Measurements from ENCODE around the gene HTATSF1.
A peak's percentile ranks its signal among the peaks of the same experiment; 100 is the strongest.

HTATSF1 gene

DNA sequence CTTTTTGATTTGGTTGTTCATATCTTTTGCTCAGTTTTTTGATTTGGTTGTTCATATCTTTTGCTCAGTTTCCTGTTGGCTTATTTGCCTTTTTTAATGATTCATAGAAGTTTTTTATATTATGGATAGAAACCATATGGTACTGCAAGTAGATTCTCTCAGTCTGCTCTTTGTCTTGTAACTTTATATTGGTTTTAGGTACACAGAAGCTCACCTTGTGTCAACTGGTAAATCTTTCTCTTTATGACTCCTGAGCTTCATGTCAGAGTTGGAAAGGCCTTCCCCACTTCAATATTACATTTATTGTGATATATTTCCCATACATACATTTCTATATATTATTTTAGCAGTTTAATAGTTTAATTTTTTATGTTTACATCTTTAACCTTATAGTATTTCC, 26.4 kb downstream of the HTATSF1 start:
- no peaks in the 10 kb centered on the region for H3K27me3 ChIP-seq (ENCODE audit: insufficient read depth, low read length)
- H3K79me1 ChIP-seq (ENCODE audit: low read length), result no peaks in the 10 kb centered on the region
- no peak overlapping the region for H3K27ac ChIP-seq (ENCODE audit: low read depth, low read length)
- no peak overlapping the region for H3K4me3 ChIP-seq (ENCODE audit: low read depth, low read length)
- H3K23ac ChIP-seq (ENCODE audit: low read length), result no peak overlapping the region
- no peak overlapping the region for H4K8ac ChIP-seq (ENCODE audit: low read depth, low read length)
- H4K91ac ChIP-seq (ENCODE audit: low read depth, low read length), result no peak overlapping the region
- no peak overlapping the region for H3K14ac ChIP-seq (ENCODE audit: low read length)
- H2AFZ ChIP-seq (ENCODE audit: insufficient read depth, low read length, poor library complexity), result no peak overlapping the region
- H3K4ac ChIP-seq (ENCODE audit: low read depth, low read length), result no peak overlapping the region
- H2AK5ac ChIP-seq (ENCODE audit: low read length), result no peak overlapping the region
- H3K4me1 ChIP-seq (ENCODE audit: control insufficient read depth in 1 of 2, insufficient read depth in 2 of 2, low read length in 2 of 2), result no peaks in the 10 kb centered on the region
- DNase-seq, result no peak
- H2BK120ac ChIP-seq (ENCODE audit: insufficient read depth, low read length, poor library complexity), result no peak overlapping the region
- H3K36me3 ChIP-seq (ENCODE audit: control insufficient read depth in 1 of 2, insufficient read depth in 2 of 2, low read length in 2 of 2), result no peaks in the 10 kb centered on the region
- H4K12ac ChIP-seq (ENCODE audit: low read depth, low read length), result no peak overlapping the region
- no peak overlapping the region for H3K18ac ChIP-seq (ENCODE audit: low read length)
- H3K79me2 ChIP-seq (ENCODE audit: control insufficient read depth, insufficient read depth, low read length, poor library complexity), result no peaks in the 10 kb centered on the region
- H2BK5ac ChIP-seq (ENCODE audit: low read depth, low read length, poor library complexity), result no peak overlapping the region
- H2BK12ac ChIP-seq (ENCODE audit: low read length), result no peak overlapping the region
- no peak overlapping the region for H3K4me2 ChIP-seq (ENCODE audit: low read length)
- H3K9ac ChIP-seq (ENCODE audit: low read length), result no peak overlapping the region
- no peaks in the 10 kb centered on the region for H3K9me3 ChIP-seq (ENCODE audit: insufficient read depth, low read depth, low read length)

DNA sequence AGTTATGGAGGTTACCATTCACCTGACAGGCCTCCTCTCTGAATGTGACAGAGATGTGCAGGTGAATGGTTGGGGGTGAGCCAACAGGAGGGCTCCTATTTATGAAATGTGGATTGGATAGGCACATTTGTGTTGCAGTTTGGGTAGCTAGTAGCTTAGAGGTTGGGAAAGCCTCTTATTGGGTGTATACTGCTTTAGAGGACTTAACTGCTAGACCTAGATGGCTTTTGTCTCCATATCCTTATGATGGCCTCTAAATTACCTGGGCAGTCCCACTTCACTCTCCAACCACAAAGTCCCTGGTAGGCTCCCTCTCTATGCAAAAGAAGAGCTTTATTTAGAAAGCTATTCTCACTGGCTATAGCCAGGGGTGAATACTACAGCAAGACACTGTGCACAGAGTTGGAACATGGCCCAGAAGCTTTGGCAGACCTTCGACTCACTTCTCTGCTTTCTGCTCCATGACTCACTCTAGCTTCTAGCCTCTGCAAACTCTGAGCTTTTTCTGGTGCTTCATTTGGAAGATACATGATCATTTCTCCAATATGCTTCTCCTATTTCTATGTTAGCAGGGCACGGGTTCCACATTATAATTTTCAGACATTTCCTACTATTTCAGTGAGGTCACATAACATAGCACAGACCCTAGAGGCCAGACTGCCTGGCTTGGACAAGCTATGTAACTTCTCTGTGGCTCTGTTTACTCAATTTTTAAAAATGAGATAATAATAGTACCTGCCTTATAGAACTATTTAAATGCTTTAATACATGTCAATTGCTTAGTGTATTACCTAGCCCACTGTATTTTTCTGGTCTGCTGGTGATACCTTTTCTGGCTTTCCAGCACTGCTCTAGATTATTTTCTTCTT, 28.6 kb downstream of the HTATSF1 start:
- Histone ChIP-seq H2BK5ac (ENCODE audit: low read depth, low read length, poor library complexity) (no peak overlapping the region), H2BK12ac (ENCODE audit: low read length) (no peak overlapping the region), H3K27ac (ENCODE audit: low read depth, low read length) (no peak overlapping the region), H3K4me3 (ENCODE audit: low read depth, low read length) (no peak overlapping the region), H3K9me3 (ENCODE audit: insufficient read depth, low read depth, low read length) (no peaks in the 10 kb centered on the region), H3K4me1 (ENCODE audit: control insufficient read depth in 1 of 2, insufficient read depth in 2 of 2, low read length in 2 of 2) (peaks cover 2 to 3% of the 10 kb centered on the region in 2 experiments), H3K4me2 (ENCODE audit: low read length) (no peak overlapping the region), H2AK5ac (ENCODE audit: low read length) (no peak overlapping the region), H4K91ac (ENCODE audit: low read depth, low read length) (no peak overlapping the region), H4K12ac (ENCODE audit: low read depth, low read length) (no peak overlapping the region), H2AFZ (ENCODE audit: insufficient read depth, low read length, poor library complexity) (no peak overlapping the region), H2BK120ac (ENCODE audit: insufficient read depth, low read length, poor library complexity) (no peak overlapping the region), H3K79me2 (ENCODE audit: control insufficient read depth, insufficient read depth, low read length, poor library complexity) (no peaks in the 10 kb centered on the region), H3K18ac (ENCODE audit: low read length) (no peak overlapping the region), H3K36me3 (ENCODE audit: control insufficient read depth in 1 of 2, insufficient read depth in 2 of 2, low read length in 2 of 2) (no peaks in the 10 kb centered on the region), H3K27me3 (ENCODE audit: insufficient read depth, low read length) (no peaks in the 10 kb centered on the region), H3K23ac (ENCODE audit: low read length) (no peak overlapping the region), H4K8ac (ENCODE audit: low read depth, low read length) (no peak overlapping the region), H3K4ac (ENCODE audit: low read depth, low read length) (no peak overlapping the region), H3K9ac (ENCODE audit: low read length) (no peak overlapping the region), H3K79me1 (ENCODE audit: low read length) (peaks cover 6% of the 10 kb centered on the region), H3K14ac (ENCODE audit: low read length) (no peak overlapping the region)
- no CpG with 5 or more reads among the region's 2 CpGs for WGBS (ENCODE audit: extremely low coverage, insufficient coverage, insufficient read length)
- no peak for DNase-seq

GRCh38 chrX:136528645-136529315, 31.4 kb downstream of the HTATSF1 start:
- H3K79me2 ChIP-seq (ENCODE audit: control insufficient read depth, insufficient read depth, low read length, poor library complexity), result no peaks in the 10 kb centered on the region
- no CpG with 5 or more reads among the region's 8 CpGs for WGBS (ENCODE audit: extremely low coverage, insufficient coverage, insufficient read length)

DNA sequence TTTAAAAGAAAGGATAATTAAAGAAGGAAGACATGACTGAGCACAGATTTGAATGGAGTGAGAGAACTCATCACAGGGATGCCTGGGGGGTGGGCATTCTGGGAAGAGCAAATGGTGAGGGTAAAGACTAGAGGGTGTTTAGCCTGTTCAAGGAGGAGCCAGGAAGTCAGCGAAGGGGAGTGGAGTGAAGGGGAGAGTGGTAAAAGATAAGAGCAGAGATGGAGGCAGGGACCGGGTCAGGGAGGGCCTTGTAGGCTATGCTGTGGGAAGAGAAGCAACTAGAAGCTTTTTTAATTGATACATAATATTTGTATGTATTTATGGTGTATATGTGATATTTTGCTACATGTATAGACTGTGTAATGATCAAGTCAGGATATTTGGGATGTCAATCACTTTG, 32.4 kb downstream of the HTATSF1 start:
- Histone ChIP-seq H4K12ac (ENCODE audit: low read depth, low read length) (no peak overlapping the region), H2AK5ac (ENCODE audit: low read length) (no peak overlapping the region), H4K8ac (ENCODE audit: low read depth, low read length) (no peak overlapping the region), H3K27ac (ENCODE audit: low read depth, low read length) (no peak overlapping the region), H2BK120ac (ENCODE audit: insufficient read depth, low read length, poor library complexity) (no peak overlapping the region), H3K79me2 (ENCODE audit: control insufficient read depth, insufficient read depth, low read length, poor library complexity) (no peaks in the 10 kb centered on the region), H3K9me3 (ENCODE audit: insufficient read depth, low read depth, low read length) (no peaks in the 10 kb centered on the region), H2BK5ac (ENCODE audit: low read depth, low read length, poor library complexity) (no peak overlapping the region), H3K4me2 (ENCODE audit: low read length) (no peak overlapping the region), H3K18ac (ENCODE audit: low read length) (no peak overlapping the region), H3K27me3 (ENCODE audit: insufficient read depth, low read length) (no peaks in the 10 kb centered on the region), H3K23ac (ENCODE audit: low read length) (no peak overlapping the region), H3K14ac (ENCODE audit: low read length) (no peak overlapping the region), H2BK12ac (ENCODE audit: low read length) (no peak overlapping the region), H2AFZ (ENCODE audit: insufficient read depth, low read length, poor library complexity) (no peak overlapping the region), H3K4me3 (ENCODE audit: low read depth, low read length) (no peak overlapping the region), H3K36me3 (ENCODE audit: control insufficient read depth in 1 of 2, insufficient read depth in 2 of 2, low read length in 2 of 2) (no peaks in the 10 kb centered on the region), H3K4me1 (ENCODE audit: control insufficient read depth in 1 of 2, insufficient read depth in 2 of 2, low read length in 2 of 2) (peaks cover 4 to 9% of the 10 kb centered on the region in 2 experiments), H3K9ac (ENCODE audit: low read length) (no peak overlapping the region), H3K4ac (ENCODE audit: low read depth, low read length) (no peak overlapping the region), H3K79me1 (ENCODE audit: low read length) (peaks cover 11% of the 10 kb centered on the region), H4K91ac (ENCODE audit: low read depth, low read length) (no peak overlapping the region)
- no CpG with 5 or more reads among the region's 2 CpGs for WGBS (ENCODE audit: extremely low coverage, insufficient coverage, insufficient read length)
- peak in 1 of 2 donors; percentile 32 for DNase-seq

More at GRCh38 chrX:136528645-136529315, 31.4 kb downstream of the HTATSF1 start:
- no peak overlapping the region for H3K23ac ChIP-seq (ENCODE audit: low read length)
- no peak overlapping the region for H3K4ac ChIP-seq (ENCODE audit: low read depth, low read length)
- H3K79me1 ChIP-seq (ENCODE audit: low read length), result peaks cover 11% of the 10 kb centered on the region
- H3K14ac ChIP-seq (ENCODE audit: low read length), result no peak overlapping the region
- no peak overlapping the region for H4K12ac ChIP-seq (ENCODE audit: low read depth, low read length)
- no peak overlapping the region for H2AFZ ChIP-seq (ENCODE audit: insufficient read depth, low read length, poor library complexity)
- no peak overlapping the region for H3K27ac ChIP-seq (ENCODE audit: low read depth, low read length)
- no peak overlapping the region for H3K9ac ChIP-seq (ENCODE audit: low read length)
- no peak overlapping the region for H2AK5ac ChIP-seq (ENCODE audit: low read length)
- peak; percentile 67 to 77 for DNase-seq
- peaks cover 4 to 9% of the 10 kb centered on the region in 2 experiments for H3K4me1 ChIP-seq (ENCODE audit: control insufficient read depth in 1 of 2, insufficient read depth in 2 of 2, low read length in 2 of 2)
- H2BK12ac ChIP-seq (ENCODE audit: low read length), result no peak overlapping the region
- no peaks in the 10 kb centered on the region for H3K9me3 ChIP-seq (ENCODE audit: insufficient read depth, low read depth, low read length)
- no peaks in the 10 kb centered on the region for H3K36me3 ChIP-seq (ENCODE audit: control insufficient read depth in 1 of 2, insufficient read depth in 2 of 2, low read length in 2 of 2)
- H3K27me3 ChIP-seq (ENCODE audit: insufficient read depth, low read length), result no peaks in the 10 kb centered on the region
- no peak overlapping the region for H3K4me3 ChIP-seq (ENCODE audit: low read depth, low read length)
- no peak overlapping the region for H3K4me2 ChIP-seq (ENCODE audit: low read length)
- no peak overlapping the region for H3K18ac ChIP-seq (ENCODE audit: low read length)
- H4K8ac ChIP-seq (ENCODE audit: low read depth, low read length), result no peak overlapping the region
- no peak overlapping the region for H2BK120ac ChIP-seq (ENCODE audit: insufficient read depth, low read length, poor library complexity)
- H2BK5ac ChIP-seq (ENCODE audit: low read depth, low read length, poor library complexity), result no peak overlapping the region
- no peak overlapping the region for H4K91ac ChIP-seq (ENCODE audit: low read depth, low read length)
